ENCODE data around the gene UTS2B. TPM values are rescaled to one million over a fixed set of nuclear protein-coding genes. Genes with fewer than 3 reads are reported as not detected.

The UTS2B gene
- polyA plus RNA-seq, 1 of the 3 experiments (the other 2 are of a cell fraction): 0.03 TPM

DNA sequence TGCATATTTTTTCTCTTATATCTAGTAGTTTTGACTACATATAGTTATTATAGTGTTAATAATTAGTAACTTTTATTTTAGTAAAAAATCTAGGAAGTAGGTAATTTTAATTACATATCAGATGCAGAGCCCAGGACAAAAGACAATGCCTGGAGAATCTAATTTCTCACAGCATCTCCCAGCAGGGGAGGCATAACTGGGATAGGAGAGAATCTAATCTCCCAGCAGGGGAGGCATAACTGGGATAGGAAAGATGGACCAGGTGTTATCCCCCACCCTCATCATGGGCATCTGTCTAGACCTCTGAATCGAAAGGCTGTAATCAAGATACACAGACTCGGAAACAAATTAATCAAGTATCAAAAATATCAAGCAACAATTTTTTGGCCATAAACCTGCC, 73.0 kb downstream of the UTS2B start:
- no peaks in the 10 kb centered on the region for H3K79me2 ChIP-seq (ENCODE audit: insufficient read depth)
- ChIA-PET POLR2A (no interaction called here), CTCF (no interaction called here)
- H3K9me2 ChIP-seq: no peaks in the 10 kb centered on the region
- no peaks in the 10 kb centered on the region for H3K36me3 ChIP-seq (replicated peaks in 1 of 2; ENCODE audit: control insufficient read depth in 1 of 2, insufficient read depth in 2 of 2, low read length in 1 of 2)
- no peak overlapping the region for H2AFZ ChIP-seq (ENCODE audit: low read depth)
- H3K4me2 ChIP-seq: no peak overlapping the region
- 0 out of 4 replicates have a peak, but pooled peaks cover 0 to 4% of the 10 kb centered on the region in 2 experiments for H3K4me1 ChIP-seq (ENCODE audit: control insufficient read depth in 1 of 2, insufficient read depth in 2 of 2, low read depth in 1 of 2, low read length in 1 of 2)
- no peak overlapping the region for H3K4me3 ChIP-seq (ENCODE audit: low read depth in 2 of 2, low read length in 1 of 2)
- H4K20me1 ChIP-seq (ENCODE audit: insufficient read depth): no peaks in the 10 kb centered on the region
- TF ChIP-seq MXI1 (IDR thresholded peaks at IDR 0.05; ENCODE audit: low read depth, low read length): no peak
- TF ChIP-seq TCF12 (IDR thresholded peaks at IDR 0.05): no peak
- no peak for TF ChIP-seq FOSL2 (IDR thresholded peaks at IDR 0.05; ENCODE audit: borderline replicate concordance, low read depth)
- TF ChIP-seq, protein P1, sequence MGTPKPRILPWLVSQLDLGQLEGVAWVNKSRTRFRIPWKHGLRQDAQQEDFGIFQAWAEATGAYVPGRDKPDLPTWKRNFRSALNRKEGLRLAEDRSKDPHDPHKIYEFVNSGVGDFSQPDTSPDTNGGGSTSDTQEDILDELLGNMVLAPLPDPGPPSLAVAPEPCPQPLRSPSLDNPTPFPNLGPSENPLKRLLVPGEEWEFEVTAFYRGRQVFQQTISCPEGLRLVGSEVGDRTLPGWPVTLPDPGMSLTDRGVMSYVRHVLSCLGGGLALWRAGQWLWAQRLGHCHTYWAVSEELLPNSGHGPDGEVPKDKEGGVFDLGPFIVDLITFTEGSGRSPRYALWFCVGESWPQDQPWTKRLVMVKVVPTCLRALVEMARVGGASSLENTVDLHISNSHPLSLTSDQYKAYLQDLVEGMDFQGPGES (IDR thresholded peaks at IDR 0.05; ENCODE audit: low read depth, low read length): no peak
- TF ChIP-seq NFIC (IDR thresholded peaks at IDR 0.05; ENCODE audit: borderline replicate concordance): no peak
- no peak overlapping the region for H3K27ac ChIP-seq (ENCODE audit: low read depth in 2 of 2, low read length in 1 of 2)
- DNase-seq: no peak
- WGBS (ENCODE audit: low lambda C conversion rate): 37% methylated on average over 2 of the region's 2 CpGs
- no peak overlapping the region for H3K9ac ChIP-seq
- no peaks in the 10 kb centered on the region for H3K9me3 ChIP-seq
- H3F3A ChIP-seq (replicated peaks; ENCODE audit: insufficient read depth): no peaks in the 10 kb centered on the region
- no peaks in the 10 kb centered on the region for H3K27me3 ChIP-seq (ENCODE audit: insufficient read depth)

DNA sequence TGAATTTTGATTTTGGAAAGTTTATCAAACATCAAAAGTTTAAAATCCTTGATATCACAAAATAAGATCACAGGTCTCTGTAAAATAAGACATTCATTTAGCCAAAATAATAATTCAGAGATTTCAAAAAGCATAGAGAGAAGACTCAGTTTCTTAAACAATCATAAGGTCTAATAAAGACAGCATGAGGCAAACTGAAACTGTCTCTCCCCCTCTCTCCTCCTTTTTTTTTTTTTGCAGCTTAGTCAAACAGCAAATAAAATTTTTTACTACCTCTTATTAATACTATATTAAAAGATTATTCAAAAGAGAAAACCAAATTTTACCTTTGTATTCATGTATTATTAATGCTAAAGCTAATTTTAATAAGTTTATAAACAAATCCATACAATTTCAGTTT, 73.9 kb downstream of the UTS2B start:
- ChIA-PET CTCF (no interaction called here), POLR2A (no interaction called here)
- Histone ChIP-seq H2AFZ (ENCODE audit: low read depth) (0 out of 2 replicates have a peak overlapping the region, but pooled peaks have one; percentile 9), H3F3A (replicated peaks; ENCODE audit: insufficient read depth) (no peaks in the 10 kb centered on the region), H3K27ac (ENCODE audit: low read depth in 2 of 2, low read length in 1 of 2) (no peak overlapping the region), H3K36me3 (replicated peaks in 1 of 2; ENCODE audit: control insufficient read depth in 1 of 2, insufficient read depth in 2 of 2, low read length in 1 of 2) (no peaks in the 10 kb centered on the region), H4K20me1 (ENCODE audit: insufficient read depth) (no peaks in the 10 kb centered on the region), H3K79me2 (ENCODE audit: insufficient read depth) (no peaks in the 10 kb centered on the region), H3K4me1 (ENCODE audit: control insufficient read depth in 1 of 2, insufficient read depth in 2 of 2, low read depth in 1 of 2, low read length in 1 of 2) (0 out of 4 replicates have a peak, but pooled peaks cover 0 to 4% of the 10 kb centered on the region in 2 experiments), H3K9me3 (no peaks in the 10 kb centered on the region), H3K9ac (no peak overlapping the region), H3K4me3 (ENCODE audit: low read depth in 2 of 2, low read length in 1 of 2) (no peak overlapping the region), H3K9me2 (no peaks in the 10 kb centered on the region), H3K27me3 (ENCODE audit: insufficient read depth) (no peaks in the 10 kb centered on the region), H3K4me2 (peak overlapping the region; percentile 29; the same call in 1 of the 2 replicates)
- no peak for DNase-seq
- TF ChIP-seq, protein P2, sequence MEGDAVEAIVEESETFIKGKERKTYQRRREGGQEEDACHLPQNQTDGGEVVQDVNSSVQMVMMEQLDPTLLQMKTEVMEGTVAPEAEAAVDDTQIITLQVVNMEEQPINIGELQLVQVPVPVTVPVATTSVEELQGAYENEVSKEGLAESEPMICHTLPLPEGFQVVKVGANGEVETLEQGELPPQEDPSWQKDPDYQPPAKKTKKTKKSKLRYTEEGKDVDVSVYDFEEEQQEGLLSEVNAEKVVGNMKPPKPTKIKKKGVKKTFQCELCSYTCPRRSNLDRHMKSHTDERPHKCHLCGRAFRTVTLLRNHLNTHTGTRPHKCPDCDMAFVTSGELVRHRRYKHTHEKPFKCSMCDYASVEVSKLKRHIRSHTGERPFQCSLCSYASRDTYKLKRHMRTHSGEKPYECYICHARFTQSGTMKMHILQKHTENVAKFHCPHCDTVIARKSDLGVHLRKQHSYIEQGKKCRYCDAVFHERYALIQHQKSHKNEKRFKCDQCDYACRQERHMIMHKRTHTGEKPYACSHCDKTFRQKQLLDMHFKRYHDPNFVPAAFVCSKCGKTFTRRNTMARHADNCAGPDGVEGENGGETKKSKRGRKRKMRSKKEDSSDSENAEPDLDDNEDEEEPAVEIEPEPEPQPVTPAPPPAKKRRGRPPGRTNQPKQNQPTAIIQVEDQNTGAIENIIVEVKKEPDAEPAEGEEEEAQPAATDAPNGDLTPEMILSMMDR (IDR thresholded peaks at IDR 0.05): no peak
- TF ChIP-seq, protein P3, sequence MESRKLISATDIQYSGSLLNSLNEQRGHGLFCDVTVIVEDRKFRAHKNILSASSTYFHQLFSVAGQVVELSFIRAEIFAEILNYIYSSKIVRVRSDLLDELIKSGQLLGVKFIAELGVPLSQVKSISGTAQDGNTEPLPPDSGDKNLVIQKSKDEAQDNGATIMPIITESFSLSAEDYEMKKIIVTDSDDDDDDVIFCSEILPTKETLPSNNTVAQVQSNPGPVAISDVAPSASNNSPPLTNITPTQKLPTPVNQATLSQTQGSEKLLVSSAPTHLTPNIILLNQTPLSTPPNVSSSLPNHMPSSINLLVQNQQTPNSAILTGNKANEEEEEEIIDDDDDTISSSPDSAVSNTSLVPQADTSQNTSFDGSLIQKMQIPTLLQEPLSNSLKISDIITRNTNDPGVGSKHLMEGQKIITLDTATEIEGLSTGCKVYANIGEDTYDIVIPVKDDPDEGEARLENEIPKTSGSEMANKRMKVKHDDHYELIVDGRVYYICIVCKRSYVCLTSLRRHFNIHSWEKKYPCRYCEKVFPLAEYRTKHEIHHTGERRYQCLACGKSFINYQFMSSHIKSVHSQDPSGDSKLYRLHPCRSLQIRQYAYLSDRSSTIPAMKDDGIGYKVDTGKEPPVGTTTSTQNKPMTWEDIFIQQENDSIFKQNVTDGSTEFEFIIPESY (IDR thresholded peaks at IDR 0.05; ENCODE audit: borderline replicate concordance, low read depth): no peak
- TF ChIP-seq NFIC (IDR thresholded peaks at IDR 0.05; ENCODE audit: borderline replicate concordance) (no peak), GATA2 (CRISPR knock-in tag; IDR thresholded peaks at IDR 0.05) (no peak), FOXM1 (IDR thresholded peaks at IDR 0.05; ENCODE audit: low read depth) (no peak), RAD21 (IDR thresholded peaks at IDR 0.05; ENCODE audit: low read length) (no peak), FOXJ3 (CRISPR knock-in tag; IDR thresholded peaks at IDR 0.05) (no peak), EZH2phosphoT487 (IDR thresholded peaks at IDR 0.05; ENCODE audit: borderline replicate concordance, low read depth) (no peak), CHD2 (IDR thresholded peaks at IDR 0.05; ENCODE audit: low read length, partially characterized antibody) (no peak), MEF2A (IDR thresholded peaks at IDR 0.05; ENCODE audit: borderline replicate concordance, low read depth) (no peak), GABPA (IDR thresholded peaks at IDR 0.05; ENCODE audit: low read depth) (no peak), EP300 (IDR thresholded peaks at IDR 0.05; ENCODE audit: borderline replicate concordance in 1 of 2, low read depth in 1 of 2, low read length in 1 of 2) (no peak)
- TF ChIP-seq, protein P4, sequence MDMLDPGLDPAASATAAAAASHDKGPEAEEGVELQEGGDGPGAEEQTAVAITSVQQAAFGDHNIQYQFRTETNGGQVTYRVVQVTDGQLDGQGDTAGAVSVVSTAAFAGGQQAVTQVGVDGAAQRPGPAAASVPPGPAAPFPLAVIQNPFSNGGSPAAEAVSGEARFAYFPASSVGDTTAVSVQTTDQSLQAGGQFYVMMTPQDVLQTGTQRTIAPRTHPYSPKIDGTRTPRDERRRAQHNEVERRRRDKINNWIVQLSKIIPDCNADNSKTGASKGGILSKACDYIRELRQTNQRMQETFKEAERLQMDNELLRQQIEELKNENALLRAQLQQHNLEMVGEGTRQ (IDR thresholded peaks at IDR 0.05; ENCODE audit: borderline replicate concordance, low read depth, low read length): no peak
- TF ChIP-seq, protein P5, sequence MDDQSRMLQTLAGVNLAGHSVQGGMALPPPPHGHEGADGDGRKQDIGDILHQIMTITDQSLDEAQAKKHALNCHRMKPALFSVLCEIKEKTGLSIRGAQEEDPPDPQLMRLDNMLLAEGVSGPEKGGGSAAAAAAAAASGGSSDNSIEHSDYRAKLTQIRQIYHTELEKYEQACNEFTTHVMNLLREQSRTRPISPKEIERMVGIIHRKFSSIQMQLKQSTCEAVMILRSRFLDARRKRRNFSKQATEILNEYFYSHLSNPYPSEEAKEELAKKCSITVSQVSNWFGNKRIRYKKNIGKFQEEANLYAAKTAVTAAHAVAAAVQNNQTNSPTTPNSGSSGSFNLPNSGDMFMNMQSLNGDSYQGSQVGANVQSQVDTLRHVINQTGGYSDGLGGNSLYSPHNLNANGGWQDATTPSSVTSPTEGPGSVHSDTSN (IDR thresholded peaks at IDR 0.05): no peak
